HG03558 (cell line): ENCODE data around the gene RXFP1.

ENCODE experiments used
- ATAC-seq: cut with Tn5 transposase; IDR thresholded peaks from one replicate; pipeline ENCODE4 v1.9.1; 2021; ENCODE audit warnings: moderate number of reproducible peaks; ENCODE audit not compliant: unreplicated experiment; ENCODE audit errors: extremely low read depth

RXFP1 gene

DNA sequence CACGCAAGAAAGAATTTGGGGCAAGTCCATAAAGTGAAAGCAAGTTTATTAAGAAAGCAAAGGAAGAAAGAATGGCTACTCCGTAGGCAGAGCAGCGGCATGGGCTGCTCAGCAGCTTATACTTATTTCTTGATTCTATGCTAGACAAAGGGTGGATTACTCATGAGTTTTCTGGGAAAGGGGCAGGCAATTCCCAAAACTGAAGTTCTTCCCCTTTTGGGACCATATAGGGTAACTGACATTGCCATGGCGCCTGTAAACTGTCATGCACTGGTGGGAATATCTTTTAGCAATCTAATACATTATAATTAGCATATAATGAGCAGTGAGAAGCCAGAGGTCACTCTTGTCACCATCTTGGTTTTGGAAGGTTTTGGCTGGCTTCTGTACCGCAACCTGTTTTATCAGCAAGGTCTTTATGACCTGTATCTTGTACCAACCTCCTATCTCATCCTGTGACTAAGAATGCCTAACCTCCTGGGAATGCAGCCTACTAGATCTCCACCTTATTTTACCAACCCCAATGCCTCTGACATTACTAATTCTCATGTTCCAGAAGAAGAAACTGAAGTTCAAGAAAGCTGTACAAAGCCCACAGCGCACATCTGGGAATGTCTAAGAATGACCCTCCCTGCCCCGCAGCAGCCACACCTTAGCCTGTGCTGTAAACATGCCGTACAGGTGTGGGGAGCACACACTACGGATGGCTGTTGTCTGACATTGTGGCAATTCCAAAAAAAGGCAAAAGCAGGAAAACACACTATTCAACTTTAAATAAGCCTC, 18.6 kb downstream of the RXFP1 start:
- no peak for ATAC-seq

DNA sequence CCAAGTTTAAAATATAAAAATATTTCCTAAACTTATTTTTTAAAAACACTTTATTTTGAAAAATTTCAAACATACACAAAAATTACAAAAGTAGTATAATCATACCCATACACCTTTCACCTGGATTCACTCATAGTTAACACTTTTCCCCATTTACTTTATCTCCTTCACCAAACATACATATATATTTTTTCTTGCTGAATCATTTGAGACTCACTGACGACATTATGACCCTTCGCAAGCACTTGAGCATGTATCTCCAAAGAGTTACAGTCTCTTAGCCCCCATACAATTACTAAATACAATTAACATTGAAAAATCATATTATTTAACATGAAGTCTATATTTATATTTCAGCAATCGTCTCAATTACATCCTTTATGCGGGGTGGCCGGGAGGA, 19.8 kb downstream of the RXFP1 start:
- ATAC-seq: no peak

GRCh38 chr4:158543191-158543590, 21.5 kb downstream of the RXFP1 start:
- no peak for ATAC-seq

- no peak for ATAC-seq
These were observed 22.5 kb downstream of the RXFP1 start for GRCh38 chr4:158544141-158544540.

DNA sequence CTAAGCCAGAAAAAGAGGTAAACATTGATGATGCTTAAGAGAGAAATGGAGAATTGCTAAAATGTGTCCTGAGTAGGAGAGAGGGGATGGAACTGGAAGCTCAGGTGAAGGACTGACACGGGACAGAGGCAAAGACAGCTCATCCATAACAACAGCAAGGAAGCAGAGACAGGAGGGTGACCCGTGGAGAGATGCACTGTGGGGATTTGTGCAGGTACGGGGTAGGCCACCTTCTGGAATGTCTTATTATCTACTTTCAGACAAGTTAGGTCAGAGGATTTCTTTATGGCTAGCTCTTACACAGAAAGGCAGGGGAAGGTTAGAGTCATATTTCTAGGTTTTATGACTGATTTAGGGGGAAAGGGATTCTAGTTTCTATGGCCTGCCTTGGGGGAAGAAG, 31.7 kb downstream of the RXFP1 start:
- no peak for ATAC-seq

DNA sequence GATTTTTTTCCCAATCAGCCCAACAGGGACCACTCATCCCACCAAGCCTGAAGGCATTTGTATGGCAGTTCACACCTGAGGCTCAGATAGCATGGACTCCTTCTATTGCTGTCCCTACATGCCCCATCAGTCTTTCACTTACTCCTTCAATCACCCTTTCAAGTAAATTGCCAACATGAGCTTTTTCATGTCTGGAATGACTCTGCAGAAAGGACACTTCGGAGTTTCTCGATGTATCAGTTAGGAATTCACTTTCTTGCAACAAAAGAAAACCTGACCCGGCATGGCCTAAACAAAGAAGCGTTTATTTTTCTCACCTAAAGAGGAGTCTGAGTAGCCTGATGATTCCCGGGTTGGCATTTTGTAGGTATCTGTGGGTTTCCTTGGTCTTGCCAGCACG, 38.6 kb downstream of the RXFP1 start:
- ATAC-seq: no peak

GRCh38 chr4:158566860-158567259, 45.2 kb downstream of the RXFP1 start:
- no peak for ATAC-seq

GRCh38 chr4:158571736-158572135, 50.1 kb downstream of the RXFP1 start:
- ATAC-seq: no peak

DNA sequence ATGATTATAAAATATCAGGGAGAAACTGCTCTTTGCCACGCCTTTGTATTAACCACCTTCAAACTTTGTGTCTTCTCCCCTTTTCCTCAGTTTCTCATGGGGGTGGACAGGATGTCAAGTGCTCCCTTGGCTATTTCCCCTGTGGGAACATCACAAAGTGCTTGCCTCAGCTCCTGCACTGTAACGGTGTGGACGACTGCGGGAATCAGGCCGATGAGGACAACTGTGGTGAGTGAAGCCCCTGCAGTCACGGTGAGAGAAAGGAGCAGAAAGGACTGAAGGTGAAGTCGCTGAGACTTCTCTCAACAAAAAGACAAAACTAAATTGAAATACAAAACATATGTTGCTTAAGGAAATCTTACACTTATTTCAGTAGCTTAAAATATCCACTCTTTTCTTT, 50.9 kb downstream of the RXFP1 start:
- ATAC-seq: no peak

DNA sequence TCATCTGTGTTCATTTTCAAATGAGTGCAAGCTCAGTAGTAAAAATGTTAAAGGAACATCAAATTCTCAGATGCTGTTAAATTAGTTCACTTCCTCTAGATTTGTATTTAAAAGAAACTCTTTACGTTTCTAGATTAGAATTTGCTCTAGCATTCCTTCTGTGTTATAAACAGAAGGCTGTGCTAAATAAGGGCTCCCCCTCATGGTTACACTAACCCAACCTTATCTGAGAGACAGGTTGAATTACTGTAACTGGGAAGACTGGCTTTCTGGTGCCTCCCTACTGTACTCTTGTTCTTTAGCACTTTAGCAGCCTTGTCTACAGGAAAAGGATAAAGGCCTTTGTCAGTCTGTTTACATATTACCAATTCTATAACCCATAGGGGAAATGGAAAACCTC, 56.8 kb downstream of the RXFP1 start:
- ATAC-seq: no peak

DNA sequence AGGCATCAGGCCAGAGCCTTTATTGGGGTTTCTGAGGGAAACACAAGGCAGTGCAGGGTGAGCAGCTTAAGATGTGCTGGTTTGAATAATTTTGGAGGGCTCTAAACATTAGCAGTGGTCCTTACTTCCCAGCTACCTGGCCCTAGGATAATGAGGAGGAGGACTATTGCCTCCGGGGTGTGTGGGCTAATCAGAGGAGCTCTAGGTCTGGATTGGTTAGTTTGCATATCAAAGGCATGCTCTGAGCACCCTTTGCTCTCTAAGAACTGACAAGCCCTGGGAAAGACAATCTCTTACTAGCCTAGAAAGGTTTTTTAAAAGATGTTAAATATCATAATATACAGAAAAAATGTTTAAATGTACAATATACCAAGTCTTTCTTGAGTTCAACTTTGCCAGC, 58.4 kb downstream of the RXFP1 start:
- no peak for ATAC-seq

DNA sequence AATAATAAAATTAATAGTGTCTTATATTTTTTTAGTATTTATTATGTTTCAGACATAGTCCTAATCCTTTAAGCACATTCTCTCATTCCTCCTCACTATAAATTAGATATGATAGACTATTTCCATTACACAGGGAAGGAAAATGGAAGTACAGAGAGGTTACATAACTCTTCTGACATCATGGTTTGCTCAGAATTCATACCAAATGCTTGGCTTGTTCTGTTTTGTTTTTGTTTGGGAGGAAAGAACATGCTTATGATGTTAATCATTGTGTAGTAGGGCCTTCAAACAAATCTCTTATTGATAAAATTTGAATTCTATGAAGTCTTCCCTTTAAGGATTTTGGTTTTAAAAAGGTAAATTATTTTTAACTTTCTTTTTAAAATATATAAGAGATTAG, 59.5 kb downstream of the RXFP1 start:
- ATAC-seq: no peak

GRCh38 chr4:158586881-158587280, 65.2 kb downstream of the RXFP1 start:
- no peak for ATAC-seq

GRCh38 chr4:158588285-158588684, 66.6 kb downstream of the RXFP1 start:
- no peak for ATAC-seq

DNA sequence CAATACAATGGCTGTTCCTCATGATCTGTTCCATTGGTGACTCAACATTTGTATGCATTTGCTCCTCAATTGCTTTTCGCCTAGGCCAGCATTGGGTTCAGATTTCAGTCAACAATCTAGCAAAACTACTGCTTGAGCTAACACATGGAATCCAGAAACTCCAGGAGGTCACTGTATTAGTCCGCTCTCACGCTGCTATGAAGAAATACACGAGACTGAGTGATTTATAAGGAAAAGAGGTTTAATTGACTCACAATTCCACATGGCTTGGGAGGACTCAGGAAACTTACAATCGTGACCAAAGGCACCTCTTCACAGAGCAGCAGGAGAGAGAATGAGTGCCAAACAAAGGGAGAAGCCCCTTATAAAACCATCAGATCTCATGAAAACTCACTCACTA, 67.1 kb downstream of the RXFP1 start:
- ATAC-seq: no peak

DNA sequence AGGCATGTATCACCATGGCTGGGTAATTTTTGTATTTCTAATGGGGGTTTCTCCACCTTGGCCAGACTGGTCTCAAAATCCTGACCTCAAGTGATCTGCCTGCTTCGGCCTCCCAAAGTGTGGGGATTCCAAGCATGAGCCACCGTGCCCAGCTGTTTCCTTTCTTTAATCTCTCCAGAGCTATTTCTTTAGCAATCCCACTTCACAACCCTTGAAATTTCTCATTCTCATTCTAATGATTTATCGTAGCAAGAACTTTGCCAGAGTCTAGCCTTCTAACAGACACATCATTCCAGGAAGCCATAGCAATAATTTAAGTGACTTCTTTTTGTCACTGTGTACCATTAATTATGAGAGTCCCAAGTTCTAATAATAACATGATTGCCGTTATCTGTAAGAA, 68.6 kb downstream of the RXFP1 start:
- ATAC-seq: no peak

DNA sequence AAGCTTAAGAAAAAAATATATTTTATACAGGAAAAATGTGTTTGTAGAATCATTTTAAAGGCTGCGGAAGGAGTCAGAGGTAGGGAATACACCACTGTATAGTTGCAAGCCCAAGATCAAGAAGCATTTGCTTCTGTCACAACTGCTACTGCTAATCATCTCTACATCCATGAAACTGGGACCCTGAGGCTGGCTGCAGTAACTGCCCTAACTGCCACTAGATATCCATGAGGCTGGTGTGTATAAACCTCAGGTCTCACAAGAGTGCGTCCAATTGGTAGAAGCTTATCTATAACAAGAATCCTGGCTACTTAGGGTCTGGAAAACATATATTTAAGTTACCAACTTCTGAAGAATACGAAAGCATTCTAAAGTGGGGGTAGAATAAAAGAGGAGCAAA, 69.1 kb downstream of the RXFP1 start:
- no peak for ATAC-seq

- ATAC-seq: no peak
These were observed 76.4 kb downstream of the RXFP1 start for GRCh38 chr4:158597879-158598596.

- ATAC-seq: no peak
These were observed 77.5 kb downstream of the RXFP1 start for GRCh38 chr4:158599150-158599549.

GRCh38 chr4:158599765-158600498, 78.2 kb downstream of the RXFP1 start:
- ATAC-seq: no peak

DNA sequence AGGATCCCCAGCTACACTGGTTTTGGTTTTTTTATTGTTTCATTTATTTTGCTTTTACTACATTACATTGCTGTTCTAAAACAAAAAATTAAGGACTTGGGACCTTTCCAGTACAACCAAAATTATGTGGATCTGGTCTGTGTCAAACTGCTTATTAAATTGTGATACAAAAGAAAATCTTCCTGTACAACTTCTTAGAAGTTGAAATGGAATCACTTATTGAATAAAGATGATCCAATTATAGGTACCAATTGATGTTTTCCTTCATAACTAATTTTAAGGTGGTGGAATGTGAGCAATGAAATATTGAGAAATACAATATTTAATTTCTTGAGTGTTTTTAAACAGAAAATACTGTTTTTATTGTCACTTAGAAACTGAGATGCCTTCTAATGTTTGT, 82.7 kb downstream of the RXFP1 start:
- no peak for ATAC-seq
